ENCODE measurements around the gene FGR.

Gene FGR

DNA sequence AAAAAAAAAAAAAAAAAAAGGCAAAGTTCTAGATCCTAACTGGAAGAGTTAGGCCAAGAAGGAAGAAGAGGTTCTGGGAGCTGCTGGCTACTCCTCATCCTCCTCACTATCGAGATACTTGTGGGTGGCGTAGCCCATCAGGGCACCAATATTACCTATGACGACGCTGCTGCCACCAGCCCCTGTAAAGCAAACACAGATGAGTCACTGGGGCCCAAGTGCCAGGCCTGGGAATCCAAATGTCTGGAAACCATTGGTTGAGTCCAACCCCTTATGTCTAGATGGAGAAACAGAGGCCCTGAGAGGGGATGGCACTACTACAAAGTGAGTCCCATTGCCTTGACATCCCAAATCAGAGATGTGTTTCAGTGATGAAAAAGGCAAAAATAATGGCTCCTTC is 31.3 kb upstream of the FGR start:
- Mint-ChIP-seq H3K27ac (no peak overlapping the region), H3K36me3 (peaks cover 16% of the 10 kb centered on the region), H3K9me3 (no peaks in the 10 kb centered on the region)

GRCh38 chr1:27665016-27665651 is 30.1 kb upstream of the FGR start:
- H3K9me3 Mint-ChIP-seq = no peaks in the 10 kb centered on the region
- H3K36me3 Mint-ChIP-seq = peaks cover 16% of the 10 kb centered on the region
- H3K27me3 Mint-ChIP-seq = no peaks in the 10 kb centered on the region
- no peak overlapping the region for H3K4me3 Mint-ChIP-seq
- CTCF ChIA-PET = interaction anchor here (0.8 to 5.0 kb wide), 8 partner anchors 21 to 274 kb away, joined by 3 to 43 read pairs (median 5); no protein-coding TSS in a partner anchor
- H3K27ac Mint-ChIP-seq = no peak overlapping the region
- peaks cover 49% of the 10 kb centered on the region for H3K4me1 Mint-ChIP-seq
- no peak for DNase-seq

More for the DNA sequence above, 31.3 kb upstream of the FGR start:
- DNase-seq = no peak
- Mint-ChIP-seq H3K4me3 (no peak overlapping the region), H3K27me3 (no peaks in the 10 kb centered on the region), H3K4me1 (peaks cover 49% of the 10 kb centered on the region)
- CTCF ChIA-PET = interaction anchor here (1.1 to 5.0 kb wide), 2 partner anchors 59 to 110 kb away, joined by 5 to 43 read pairs; no protein-coding TSS in a partner anchor

- no peak overlapping the region for H3K27ac Mint-ChIP-seq
- DNase-seq = no peak
- H3K4me1 Mint-ChIP-seq = peaks cover 47% of the 10 kb centered on the region
- H3K9me3 Mint-ChIP-seq = no peaks in the 10 kb centered on the region
- H3K27me3 Mint-ChIP-seq = no peaks in the 10 kb centered on the region
- peaks cover 16% of the 10 kb centered on the region for H3K36me3 Mint-ChIP-seq
- H3K4me3 Mint-ChIP-seq = no peak overlapping the region
- CTCF ChIA-PET = interaction anchor here (0.8 to 5.0 kb wide), 10 partner anchors 8 to 273 kb away, joined by 3 to 43 read pairs (median 4); partner anchors contain the start of gene IFI6
Measured at GRCh38 chr1:27664291-27664690, 29.3 kb upstream of the FGR start.

DNA sequence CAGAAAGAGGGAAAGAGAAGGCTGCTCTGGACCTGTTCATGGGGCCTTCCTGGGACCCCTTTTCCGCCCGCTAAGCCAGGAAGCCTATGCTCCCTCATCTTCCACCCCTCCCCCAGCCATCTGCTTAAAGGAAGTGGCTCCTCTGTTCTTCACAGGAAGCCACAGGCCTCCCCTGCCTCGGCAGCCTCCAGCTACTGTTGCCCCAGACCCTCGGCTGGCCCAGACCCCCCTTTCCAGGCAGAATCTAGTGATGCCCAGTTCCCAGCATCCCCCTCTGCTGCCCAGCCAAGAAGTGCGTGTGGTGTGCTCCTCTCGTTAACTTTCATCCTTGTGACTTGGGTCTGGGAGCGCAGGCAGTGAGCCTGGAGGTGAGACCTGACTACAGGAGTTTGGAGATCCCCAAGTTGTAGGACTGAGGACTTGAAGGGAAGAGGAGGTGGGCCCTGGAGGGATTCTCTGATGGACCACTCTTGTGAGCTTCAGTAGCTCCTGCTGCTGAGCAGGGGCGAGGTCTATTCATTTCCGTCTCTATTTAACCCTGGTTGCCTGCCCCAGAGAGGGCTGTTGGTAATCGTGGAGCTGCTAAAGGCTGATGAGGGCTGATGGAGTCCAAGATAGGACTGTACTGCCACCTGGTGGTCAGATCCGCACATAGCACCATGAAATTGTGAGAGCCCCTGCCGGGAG is 27.9 kb upstream of the FGR start:
- H3K36me3 Mint-ChIP-seq = peaks cover 16% of the 10 kb centered on the region
- H3K4me1 Mint-ChIP-seq = peaks cover 51% of the 10 kb centered on the region
- no peaks in the 10 kb centered on the region for H3K9me3 Mint-ChIP-seq
- CTCF ChIA-PET = interaction anchor here (0.6 to 4.0 kb wide), 33 partner anchors 8 to 367 kb away, joined by 3 to 221 read pairs (median 5); partner anchors contain the start of genes AHDC1, IFI6 and STX12
- H3K4me3 Mint-ChIP-seq = peak overlapping the region; percentile 70
- peak; percentile 93 for DNase-seq
- no peaks in the 10 kb centered on the region for H3K27me3 Mint-ChIP-seq
- peak overlapping the region; percentile 99 for H3K27ac Mint-ChIP-seq

DNA sequence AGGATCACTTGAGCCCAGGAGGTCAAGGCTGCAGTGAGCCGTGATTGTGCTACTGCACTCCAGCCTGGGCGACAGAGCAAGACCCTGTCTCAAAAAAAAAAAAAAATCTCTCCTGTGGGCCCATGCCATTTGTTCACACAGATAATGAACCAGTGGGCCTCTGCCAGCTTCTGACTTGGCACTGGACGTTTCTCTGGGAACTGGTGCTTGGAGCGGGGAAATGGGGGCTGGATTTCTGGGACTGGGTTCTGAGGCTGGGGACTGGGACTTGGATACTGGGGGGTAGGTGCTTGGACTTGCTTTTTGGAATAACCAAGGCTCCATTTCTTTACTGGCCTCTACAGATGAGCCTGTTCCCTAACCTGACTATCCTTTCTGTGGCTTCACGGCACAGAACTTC is 27.3 kb upstream of the FGR start:
- no peak for DNase-seq
- CTCF ChIA-PET = interaction anchor here (0.9 to 4.0 kb wide), 20 partner anchors 9 to 366 kb away, joined by 3 to 221 read pairs (median 7); partner anchors contain the start of genes AHDC1 and IFI6
- peak overlapping the region; percentile 70 for H3K4me3 Mint-ChIP-seq
- H3K27me3 Mint-ChIP-seq = no peaks in the 10 kb centered on the region
- peak overlapping the region; percentile 99 for H3K27ac Mint-ChIP-seq
- H3K36me3 Mint-ChIP-seq = peaks cover 13% of the 10 kb centered on the region
- H3K4me1 Mint-ChIP-seq = peaks cover 51% of the 10 kb centered on the region
- H3K9me3 Mint-ChIP-seq = no peaks in the 10 kb centered on the region

GRCh38 chr1:27661412-27662075 is 26.6 kb upstream of the FGR start:
- H3K27ac Mint-ChIP-seq = peak overlapping the region; percentile 99
- CTCF ChIA-PET = interaction anchor here (1.0 to 3.8 kb wide), 13 partner anchors 9 to 366 kb away, joined by 3 to 221 read pairs (median 8); partner anchors contain the start of genes AHDC1 and IFI6
- peaks cover 51% of the 10 kb centered on the region for H3K4me1 Mint-ChIP-seq
- H3K9me3 Mint-ChIP-seq = no peaks in the 10 kb centered on the region
- no peak for DNase-seq
- H3K4me3 Mint-ChIP-seq = peak overlapping the region; percentile 77
- peaks cover 9% of the 10 kb centered on the region for H3K36me3 Mint-ChIP-seq
- H3K27me3 Mint-ChIP-seq = no peaks in the 10 kb centered on the region

DNA sequence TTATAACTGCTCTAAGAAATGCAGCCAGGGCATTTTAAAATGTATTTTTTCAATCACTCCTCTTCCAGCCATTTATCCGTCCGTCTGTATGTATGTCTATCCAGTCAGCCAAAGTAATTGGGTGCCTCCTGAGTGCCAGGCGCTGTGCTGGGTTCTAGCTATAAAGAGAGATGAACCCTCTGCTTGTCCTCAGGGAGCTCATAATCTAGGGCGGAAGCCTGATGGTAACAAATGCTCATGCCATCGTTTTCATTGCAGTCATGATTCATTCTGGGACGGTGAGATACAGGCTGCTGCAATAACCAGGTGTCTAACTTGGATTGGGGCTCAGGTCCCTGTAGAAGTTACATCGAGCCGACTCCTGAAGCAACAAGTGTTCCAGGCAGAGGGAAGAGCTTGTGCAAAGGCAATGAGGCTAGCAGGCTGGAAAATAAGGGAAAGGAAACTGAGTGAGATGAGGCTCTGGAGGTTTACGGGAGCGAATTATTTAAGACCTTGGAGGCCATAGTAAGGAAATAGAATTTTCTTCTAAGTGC is 25.4 kb upstream of the FGR start:
- Mint-ChIP-seq H3K9me3 (no peaks in the 10 kb centered on the region), H3K36me3 (peaks cover 3% of the 10 kb centered on the region), H3K4me3 (peak overlapping the region; percentile 77), H3K27ac (peak overlapping the region; percentile 99), H3K27me3 (no peaks in the 10 kb centered on the region), H3K4me1 (peaks cover 53% of the 10 kb centered on the region)
- CTCF ChIA-PET = interaction anchor here (1.0 to 3.8 kb wide), 7 partner anchors 10 to 257 kb away, joined by 3 to 221 read pairs (median 5); partner anchors contain the start of genes AHDC1 and IFI6
- no peak for DNase-seq

DNA sequence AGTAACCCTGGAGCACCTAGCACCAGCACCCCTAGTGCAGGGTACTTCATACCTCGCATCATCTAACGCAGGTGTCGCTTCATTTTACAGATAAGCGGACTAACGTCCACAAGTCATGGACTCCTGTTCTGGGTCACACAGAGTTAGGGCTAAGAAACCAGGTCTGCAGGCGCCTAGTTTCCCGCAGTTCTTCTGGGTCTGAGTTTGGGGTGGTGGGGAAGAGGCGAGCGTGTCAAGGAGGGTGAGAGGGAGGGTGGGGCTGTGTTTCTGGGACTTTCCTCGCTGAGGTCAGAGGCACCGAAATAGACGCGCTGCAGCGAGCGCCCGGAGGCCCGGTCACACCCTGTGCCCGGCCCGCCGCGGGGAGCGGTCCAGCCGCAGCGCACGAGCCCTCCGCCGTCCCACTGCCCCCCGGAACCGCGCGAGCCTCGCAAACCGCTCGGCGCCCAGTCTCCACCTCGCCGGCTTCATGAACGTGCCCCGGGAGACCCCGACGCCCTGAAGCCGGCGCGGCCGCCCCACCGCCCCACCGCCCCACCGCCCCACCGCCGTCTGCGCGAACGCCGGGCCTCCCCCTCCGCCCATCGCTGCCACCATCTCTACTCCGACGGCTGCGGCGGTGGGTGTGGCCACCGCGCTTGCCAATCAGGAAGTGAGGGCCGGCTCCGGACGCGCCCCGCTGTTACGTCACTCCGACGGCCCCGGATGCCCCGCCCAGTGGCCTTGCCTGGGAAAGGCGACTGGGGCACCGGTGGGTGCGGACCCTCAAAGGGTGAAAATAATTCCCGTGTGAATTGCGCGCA is 24.7 kb upstream of the FGR start:
- Mint-ChIP-seq H3K27ac (peak overlapping the region; percentile 99), H3K36me3 (peaks cover 3% of the 10 kb centered on the region), H3K9me3 (no peaks in the 10 kb centered on the region), H3K4me1 (peaks cover 53% of the 10 kb centered on the region), H3K4me3 (peak overlapping the region; percentile 77), H3K27me3 (no peaks in the 10 kb centered on the region)
- peak; percentile 93 for DNase-seq
- CTCF ChIA-PET = interaction anchor here (1.2 to 3.8 kb wide), 4 partner anchors 42 to 102 kb away, joined by 3 to 221 read pairs (median 26); partner anchors contain the start of gene AHDC1

DNA sequence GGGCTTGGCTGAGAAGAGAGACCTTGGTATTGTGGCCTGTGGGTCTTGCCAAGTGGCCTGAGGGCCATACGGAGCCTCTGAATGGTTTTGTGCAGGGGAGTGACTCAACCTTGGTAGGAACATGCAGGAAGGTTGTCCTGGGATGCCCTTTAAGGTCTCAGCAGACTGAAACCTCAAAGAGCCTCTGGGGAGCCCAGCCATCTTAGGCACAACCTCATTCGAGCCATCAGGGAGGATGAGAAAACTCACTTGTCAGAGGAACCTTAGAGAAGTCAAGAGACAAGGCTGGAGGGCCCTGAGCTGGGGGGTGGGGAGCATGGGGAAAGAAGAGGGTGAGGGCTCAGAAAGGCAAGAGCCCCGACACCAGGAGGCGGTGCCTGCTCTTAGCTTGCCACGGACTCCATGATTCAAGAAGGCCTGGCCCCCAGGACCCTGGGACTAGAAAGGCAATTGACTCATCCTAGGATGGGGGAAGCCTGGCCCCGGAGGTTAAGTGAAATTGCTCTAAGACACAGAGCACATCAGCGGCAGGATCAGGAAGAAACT is 24.0 kb upstream of the FGR start:
- peaks cover 3% of the 10 kb centered on the region for H3K36me3 Mint-ChIP-seq
- H3K4me3 Mint-ChIP-seq = peak overlapping the region; percentile 77
- H3K27me3 Mint-ChIP-seq = no peaks in the 10 kb centered on the region
- CTCF ChIA-PET = interaction anchor here (1.0 kb wide), 1 partner anchor 14 kb away, joined by 4 read pairs; no protein-coding TSS in a partner anchor
- peak; percentile 43 for DNase-seq
- no peaks in the 10 kb centered on the region for H3K9me3 Mint-ChIP-seq
- peak overlapping the region; percentile 96 for H3K27ac Mint-ChIP-seq
- H3K4me1 Mint-ChIP-seq = peaks cover 53% of the 10 kb centered on the region

- CTCF ChIA-PET = interaction anchor here (0.9 to 2.3 kb wide), 5 partner anchors 12 to 50 kb away, joined by 3 to 12 read pairs (median 4); no protein-coding TSS in a partner anchor
- no peak overlapping the region for H3K4me3 Mint-ChIP-seq
- peaks cover under 1% of the 10 kb centered on the region for H3K36me3 Mint-ChIP-seq
- H3K27me3 Mint-ChIP-seq = no peaks in the 10 kb centered on the region
- peaks cover 34% of the 10 kb centered on the region for H3K4me1 Mint-ChIP-seq
- no peak overlapping the region for H3K27ac Mint-ChIP-seq
- no peaks in the 10 kb centered on the region for H3K9me3 Mint-ChIP-seq
- DNase-seq = no peak
Measured at GRCh38 chr1:27656157-27656893, 21.3 kb upstream of the FGR start.

GRCh38 chr1:27655151-27655937 is 20.4 kb upstream of the FGR start:
- CTCF ChIA-PET = interaction anchor here (0.9 to 2.3 kb wide), 4 partner anchors 11 to 49 kb away, joined by 3 to 12 read pairs (median 4); no protein-coding TSS in a partner anchor
- DNase-seq = no peak
- Mint-ChIP-seq H3K4me3 (no peak overlapping the region), H3K4me1 (peaks cover 27% of the 10 kb centered on the region), H3K36me3 (no peaks in the 10 kb centered on the region), H3K27me3 (no peaks in the 10 kb centered on the region), H3K27ac (no peak overlapping the region), H3K9me3 (no peaks in the 10 kb centered on the region)

Measured in activated naive CD4-positive, alpha-beta T cell treated with anti-CD3 and anti-CD28 coated beads, Interleukin-2, amount 10 ng/mL, durations not matched to agents 7 days and 5 days (primary cell).